ENCODE results near the gene RFC4.

RFC4 gene

DNA sequence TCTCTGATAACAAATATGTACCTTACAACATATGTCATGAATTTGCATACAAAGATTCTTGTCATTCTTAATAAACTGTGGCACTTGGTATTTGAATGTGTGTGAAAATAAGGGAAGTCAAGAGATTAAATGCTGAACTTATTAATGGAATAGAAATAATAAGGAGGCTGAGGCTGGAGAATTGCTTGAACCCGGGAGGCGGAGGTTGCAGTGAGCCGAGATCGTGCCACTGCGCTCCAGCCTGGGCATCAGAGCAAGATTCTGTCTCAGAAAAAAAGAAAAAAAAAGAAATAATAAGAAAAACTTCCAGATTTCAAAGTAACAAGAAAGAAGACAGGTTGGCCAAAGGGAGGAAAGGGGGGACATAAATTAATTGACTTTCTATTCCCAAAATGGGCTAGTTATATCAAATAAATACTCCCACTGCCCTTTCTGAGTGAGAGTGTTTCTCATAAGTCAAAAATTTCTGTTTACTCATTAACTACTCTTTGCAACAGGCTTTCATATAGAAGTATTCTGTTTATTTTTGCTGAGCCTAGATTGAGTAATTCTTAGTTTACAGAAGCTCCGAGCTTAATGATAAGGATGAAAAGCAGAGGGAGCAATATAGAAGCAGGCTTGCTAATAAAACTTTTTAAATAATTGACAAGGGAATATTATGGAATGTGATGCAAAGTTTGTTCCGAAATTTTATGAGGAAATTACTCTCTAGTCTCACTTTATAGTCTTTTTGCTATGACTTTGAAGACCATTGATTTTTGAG is 63.5 kb downstream of the RFC4 start:
- DNase-seq, result no peak
